Skeletal muscle satellite cell (primary cell): ENCODE data around the gene ATP10B.
"Not testable (repeated sequence)": the region's sequence is repeated elsewhere in the genome, so short reads cannot be mapped to it uniquely, and the experiment has no call there.

Source experiments
- H3K27me3 ChIP-seq: 2 replicates; pipeline ENCODE4 v1.7.0; 2013; ENCODE audit warnings: low read length; ENCODE audit not compliant: control insufficient read depth, insufficient read depth
- H3K36me3 ChIP-seq: 2 replicates; pipeline ENCODE4 v1.7.0; 2013; ENCODE audit warnings: mild to moderate bottlenecking, control low read depth, low read length; ENCODE audit not compliant: insufficient read depth
- H3K4me1 ChIP-seq: 2 replicates; pipeline ENCODE4 v1.7.0; 2013; ENCODE audit warnings: low read length; ENCODE audit not compliant: control insufficient read depth, insufficient read depth
- H3K4me2 ChIP-seq: 2 replicates; pipeline ENCODE4 v1.7.0; 2013; ENCODE audit warnings: mild to moderate bottlenecking, low read length
- H3K4me3 ChIP-seq: 2 replicates; pipeline ENCODE4 v1.7.0; 2013; ENCODE audit warnings: low read length
- H3K9ac ChIP-seq: 2 replicates; pipeline ENCODE4 v1.7.0; 2013; ENCODE audit warnings: mild to moderate bottlenecking, low read depth, low read length, moderate library complexity
- H3K9me3 ChIP-seq: replicated peaks from 2 replicates; pipeline ENCODE4 v1.7.0; 2013; ENCODE audit warnings: mild to moderate bottlenecking, control low read depth, low read length

ATP10B gene

DNA sequence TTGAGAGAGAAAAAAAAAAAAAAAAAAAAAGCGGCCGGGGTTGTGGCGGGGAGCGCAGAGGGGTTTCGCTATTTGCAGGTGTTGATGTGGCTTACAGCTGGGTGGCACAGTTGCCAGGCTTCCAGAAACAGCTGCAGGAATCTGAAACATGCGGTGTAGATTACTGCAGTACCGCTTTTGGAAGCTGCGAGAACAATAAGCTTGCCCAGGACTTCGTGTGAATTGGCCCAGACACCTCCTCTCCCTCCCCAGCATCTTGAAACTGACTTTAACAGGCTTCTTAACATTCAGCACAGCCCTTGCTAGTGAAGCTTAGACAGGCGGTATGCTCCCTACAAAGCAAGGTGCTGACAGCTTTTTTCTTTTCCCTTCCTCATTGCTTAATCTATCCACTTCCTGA, 104.0 kb downstream of the ATP10B start:
- no peaks in the 10 kb centered on the region for H3K4me1 ChIP-seq
- H3K27me3 ChIP-seq = no peaks in the 10 kb centered on the region
- no peak overlapping the region for H3K4me2 ChIP-seq
- no peak overlapping the region for H3K9ac ChIP-seq
- no peaks in the 10 kb centered on the region for H3K9me3 ChIP-seq
- H3K4me3 ChIP-seq = no peak overlapping the region
- H3K36me3 ChIP-seq = no peaks in the 10 kb centered on the region

DNA sequence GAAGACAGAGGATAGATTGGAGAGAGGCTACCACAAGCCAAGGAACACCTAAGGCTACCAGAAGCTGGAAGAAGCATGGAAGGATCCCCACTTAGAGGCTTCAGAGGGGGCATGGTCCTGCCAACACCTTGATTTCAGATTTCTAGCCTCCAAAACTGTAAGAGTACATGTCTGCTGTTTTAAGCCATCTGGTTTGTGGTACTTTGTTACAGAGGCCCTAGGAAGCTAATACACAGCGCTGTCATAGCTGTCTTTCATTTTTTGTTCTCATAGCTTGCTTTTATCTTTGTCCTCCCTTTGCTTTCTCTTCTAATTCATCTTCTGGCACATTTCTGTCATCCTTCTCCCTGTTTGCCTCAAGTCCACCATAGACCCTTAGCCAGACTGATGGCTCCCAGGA, 104.5 kb downstream of the ATP10B start:
- Histone ChIP-seq H3K4me3 (no peak overlapping the region), H3K4me1 (no peaks in the 10 kb centered on the region), H3K4me2 (no peak overlapping the region)

DNA sequence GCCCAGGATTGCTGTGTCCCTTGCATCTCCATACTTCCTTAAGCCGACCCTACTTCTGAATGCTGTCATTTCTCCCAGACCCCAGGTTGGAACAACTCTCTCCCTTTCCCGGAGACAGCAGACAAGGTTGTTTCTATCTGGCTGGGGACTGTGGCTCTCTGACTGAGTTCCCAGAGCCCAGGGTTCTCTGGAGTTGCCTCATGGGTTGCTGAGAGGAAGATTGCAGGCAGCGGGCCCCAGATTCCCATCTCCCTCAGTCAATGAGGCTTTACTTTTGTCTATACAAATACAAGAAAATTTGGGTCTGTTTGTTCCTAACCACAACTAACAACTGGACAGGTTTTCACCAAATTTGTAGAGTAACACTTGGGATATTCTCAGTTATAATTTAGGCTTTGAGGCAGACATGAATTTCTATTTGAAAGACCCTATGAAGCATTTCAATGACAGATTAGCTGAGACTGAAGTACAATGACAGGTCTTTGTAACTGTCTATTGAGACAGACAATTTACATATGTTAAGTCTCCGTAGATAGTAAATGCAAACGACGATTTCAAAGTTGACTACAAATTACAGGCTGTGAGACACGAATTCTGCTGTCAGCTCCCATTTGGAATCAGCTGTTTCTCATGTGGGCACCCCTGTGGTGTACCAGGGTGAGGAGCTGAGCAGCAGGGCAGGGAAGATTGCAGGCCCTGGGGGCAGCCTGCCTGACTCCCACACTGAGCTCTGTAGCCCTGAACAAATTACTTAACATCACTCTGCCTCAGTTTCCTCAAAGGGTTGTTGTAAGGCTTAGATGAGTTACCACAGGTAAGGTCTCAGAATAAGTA, 107.5 kb downstream of the ATP10B start:
- Histone ChIP-seq H3K4me3 (no peak overlapping the region), H3K4me1 (no peaks in the 10 kb centered on the region), H3K9me3 (no peaks in the 10 kb centered on the region), H3K4me2 (no peak overlapping the region), H3K9ac (no peak overlapping the region), H3K36me3 (no peaks in the 10 kb centered on the region), H3K27me3 (no peaks in the 10 kb centered on the region)

More for the DNA sequence above, 104.5 kb downstream of the ATP10B start:
- H3K27me3 ChIP-seq = no peaks in the 10 kb centered on the region
- no peak overlapping the region for H3K9ac ChIP-seq
- no peaks in the 10 kb centered on the region for H3K36me3 ChIP-seq
- H3K9me3 ChIP-seq = no peaks in the 10 kb centered on the region

DNA sequence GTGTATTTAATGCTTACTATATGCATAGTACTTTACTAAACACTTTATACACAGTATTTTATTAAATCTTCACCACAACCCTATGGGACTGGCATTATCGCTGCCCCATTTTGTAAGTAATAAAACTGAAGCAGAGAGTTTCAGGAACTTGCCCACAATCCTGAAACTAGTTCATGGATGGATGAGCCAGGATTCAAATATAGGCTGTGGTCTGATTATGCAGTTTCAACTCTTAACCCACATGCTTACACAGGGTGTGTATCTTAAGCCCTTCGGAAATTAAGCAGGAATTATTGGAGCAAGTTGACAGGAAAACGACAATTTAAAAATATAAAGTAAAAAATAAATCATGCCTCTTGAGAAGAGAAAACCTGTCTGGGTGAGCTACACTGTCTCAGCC, 109.0 kb downstream of the ATP10B start:
- H3K9ac ChIP-seq = no peak overlapping the region
- H3K4me1 ChIP-seq = no peaks in the 10 kb centered on the region
- no peak overlapping the region for H3K4me2 ChIP-seq
- H3K4me3 ChIP-seq = no peak overlapping the region
- H3K36me3 ChIP-seq = no peaks in the 10 kb centered on the region
- H3K27me3 ChIP-seq = no peaks in the 10 kb centered on the region
- H3K9me3 ChIP-seq = no peaks in the 10 kb centered on the region

DNA sequence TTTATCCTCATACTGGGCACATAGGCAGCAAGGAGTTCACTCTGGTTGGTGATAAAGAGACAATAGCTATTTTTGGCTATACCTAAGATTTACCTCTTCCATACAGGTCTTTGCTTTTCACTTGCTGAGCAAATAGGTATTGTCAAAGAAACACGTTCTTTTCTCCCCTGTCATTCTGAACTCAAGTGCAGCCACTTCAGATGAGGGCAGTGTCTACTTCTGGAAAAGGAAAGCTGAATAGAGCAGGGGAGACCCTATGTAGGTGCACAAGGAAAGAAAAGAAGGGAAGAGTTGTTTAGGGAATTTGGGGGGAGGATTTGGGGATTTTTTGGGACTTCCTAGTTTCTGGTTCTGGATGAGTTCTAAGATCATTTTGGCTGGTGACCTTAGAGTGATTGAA, 109.6 kb downstream of the ATP10B start:
- no peaks in the 10 kb centered on the region for H3K36me3 ChIP-seq
- H3K9me3 ChIP-seq = no peaks in the 10 kb centered on the region
- no peak overlapping the region for H3K4me3 ChIP-seq
- no peak overlapping the region for H3K9ac ChIP-seq
- no peaks in the 10 kb centered on the region for H3K4me1 ChIP-seq
- no peak overlapping the region for H3K4me2 ChIP-seq
- H3K27me3 ChIP-seq = no peaks in the 10 kb centered on the region

DNA sequence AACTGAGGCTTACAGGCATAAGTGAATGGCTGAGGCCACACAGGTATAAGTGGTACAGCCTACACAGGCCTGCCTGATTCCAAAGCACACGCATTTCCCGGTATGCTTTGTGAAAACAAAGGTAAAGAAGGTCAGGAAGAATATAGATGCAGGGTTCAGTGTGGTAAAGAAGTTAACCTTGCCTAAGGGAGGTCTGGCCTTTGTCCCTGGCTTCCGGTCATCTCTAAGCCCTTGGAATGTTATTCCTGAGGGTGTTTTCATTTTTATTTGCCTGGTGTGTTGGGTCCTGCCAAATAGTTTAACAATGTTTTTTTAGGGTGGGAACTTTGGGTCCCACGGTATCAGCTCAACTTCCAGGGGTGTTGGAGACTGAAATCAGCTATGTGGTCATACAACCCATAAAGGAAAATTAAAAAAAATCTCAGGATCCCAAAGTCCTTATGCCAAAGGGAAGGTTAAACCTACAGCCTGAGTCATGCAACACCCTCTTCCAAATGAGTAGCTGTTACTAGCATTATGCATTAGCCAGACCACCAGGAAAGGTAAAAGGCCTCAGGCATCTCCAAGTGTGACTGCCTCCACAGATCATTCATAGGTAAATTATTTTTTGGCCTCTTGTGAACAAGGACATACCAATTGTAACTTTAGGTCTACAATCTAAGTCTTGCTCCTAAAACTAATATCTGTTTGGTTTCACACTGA, 124.6 kb downstream of the ATP10B start:
- Histone ChIP-seq H3K9me3 (peaks cover 8% of the 10 kb centered on the region), H3K27me3 (no peaks in the 10 kb centered on the region), H3K36me3 (no peaks in the 10 kb centered on the region), H3K4me1 (no peaks in the 10 kb centered on the region), H3K4me2 (no peak overlapping the region), H3K9ac (no peak overlapping the region), H3K4me3 (no peak overlapping the region)

DNA sequence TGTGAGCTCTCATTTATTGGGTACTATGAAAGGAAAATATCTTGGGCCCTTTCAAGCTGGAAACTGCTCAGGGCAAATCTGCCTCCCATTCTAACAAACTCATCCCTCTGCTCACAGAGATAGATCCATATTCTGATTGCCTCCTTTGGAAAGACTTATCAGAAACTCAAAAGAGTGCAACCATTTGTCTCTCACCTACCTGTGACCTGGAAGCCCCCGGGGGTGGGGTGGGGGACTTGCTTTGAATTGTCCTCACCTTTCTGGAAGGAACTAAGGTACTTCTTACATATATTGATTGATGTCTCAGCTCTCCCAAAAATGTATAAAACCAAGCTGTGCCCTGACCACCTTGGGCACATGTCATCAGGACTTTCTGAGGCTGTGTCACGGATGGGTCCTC, 125.3 kb downstream of the ATP10B start:
- H3K4me1 ChIP-seq = no peaks in the 10 kb centered on the region
- H3K27me3 ChIP-seq = no peaks in the 10 kb centered on the region
- no peak overlapping the region for H3K9ac ChIP-seq
- H3K36me3 ChIP-seq = no peaks in the 10 kb centered on the region
- H3K4me3 ChIP-seq = no peak overlapping the region
- peaks cover 8% of the 10 kb centered on the region for H3K9me3 ChIP-seq
- no peak overlapping the region for H3K4me2 ChIP-seq

DNA sequence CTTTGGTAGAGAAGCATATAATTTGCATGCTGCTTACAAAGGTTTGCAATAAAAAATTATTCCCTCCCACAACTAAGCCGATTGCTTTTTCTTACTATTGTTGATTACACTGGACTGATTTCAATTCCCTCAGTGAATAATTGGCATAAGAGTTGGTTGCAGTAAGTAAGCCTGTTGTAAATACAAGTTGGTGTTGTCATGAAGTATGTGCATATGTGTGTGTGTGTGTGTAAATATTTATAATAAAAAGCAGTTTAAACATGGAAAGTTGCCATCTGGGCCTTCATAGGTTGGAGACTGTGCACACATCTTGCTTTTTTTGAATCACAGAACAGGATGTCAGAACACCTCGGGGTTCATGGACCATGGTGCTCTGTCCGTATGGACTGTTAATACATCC, 131.2 kb downstream of the ATP10B start:
- Histone ChIP-seq H3K9ac (no peak overlapping the region), H3K4me3 (no peak overlapping the region), H3K9me3 (peaks cover 4% of the 10 kb centered on the region), H3K27me3 (no peaks in the 10 kb centered on the region), H3K36me3 (no peaks in the 10 kb centered on the region), H3K4me1 (no peaks in the 10 kb centered on the region), H3K4me2 (no peak overlapping the region)

DNA sequence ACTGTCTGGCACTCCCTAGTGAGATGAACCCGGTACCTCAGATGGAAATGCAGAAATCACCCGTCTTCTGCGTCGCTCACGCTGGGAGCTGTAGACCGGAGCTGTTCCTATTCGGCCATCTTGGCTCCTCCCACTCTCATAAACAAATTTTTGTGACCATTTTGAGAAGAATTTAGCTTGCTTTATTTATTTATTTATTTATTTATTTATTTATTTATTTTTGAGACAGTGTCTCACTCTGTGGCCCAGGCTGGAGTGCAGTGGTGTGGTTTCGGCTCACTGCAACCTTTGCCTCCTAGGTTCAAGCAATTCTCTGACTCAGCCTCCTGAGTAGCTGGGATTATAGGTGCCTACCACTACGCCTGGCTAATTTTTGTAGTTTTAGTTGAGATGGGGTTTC, 136.5 kb downstream of the ATP10B start:
- H3K4me1 ChIP-seq, H3K27me3 ChIP-seq, H3K9ac ChIP-seq, H3K4me3 ChIP-seq, H3K4me2 ChIP-seq, H3K36me3 ChIP-seq, H3K9me3 ChIP-seq: not testable (repeated sequence)

DNA sequence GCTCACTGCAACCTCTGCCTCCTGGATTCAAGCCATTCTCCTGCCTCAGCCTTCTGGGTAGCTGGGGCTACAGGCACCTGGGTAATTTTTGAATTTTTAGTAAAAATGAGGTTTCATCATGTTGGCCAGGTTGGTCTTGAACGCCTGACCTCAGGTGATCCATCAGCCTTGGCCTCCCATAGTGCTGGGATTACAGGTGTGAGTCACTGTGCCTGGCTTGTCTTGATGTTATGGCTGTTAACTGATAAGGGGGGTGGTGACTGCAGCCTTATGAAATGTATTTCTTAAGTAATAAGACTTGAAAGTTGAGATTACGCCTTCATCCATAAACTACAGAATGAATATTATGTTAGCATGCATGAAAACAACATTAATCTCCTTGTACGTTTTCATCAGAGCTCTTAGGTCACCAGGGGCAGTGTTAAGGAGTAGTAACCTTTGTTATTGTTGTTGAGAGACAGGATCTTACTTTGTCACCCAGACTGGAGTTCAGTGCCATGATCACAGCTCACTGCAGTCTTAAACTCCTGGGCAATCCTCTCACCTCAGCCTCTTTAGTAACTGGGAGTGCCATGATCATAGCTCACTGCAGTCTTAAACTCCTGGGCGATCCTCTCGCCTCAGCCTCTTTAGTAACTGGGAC, 148.3 kb downstream of the ATP10B start:
- H3K4me2 ChIP-seq = no peak overlapping the region
- no peaks in the 10 kb centered on the region for H3K27me3 ChIP-seq
- no peaks in the 10 kb centered on the region for H3K4me1 ChIP-seq
- no peak overlapping the region for H3K9ac ChIP-seq
- H3K9me3 ChIP-seq = peaks cover 5% of the 10 kb centered on the region
- H3K36me3 ChIP-seq = no peaks in the 10 kb centered on the region
- no peak overlapping the region for H3K4me3 ChIP-seq

DNA sequence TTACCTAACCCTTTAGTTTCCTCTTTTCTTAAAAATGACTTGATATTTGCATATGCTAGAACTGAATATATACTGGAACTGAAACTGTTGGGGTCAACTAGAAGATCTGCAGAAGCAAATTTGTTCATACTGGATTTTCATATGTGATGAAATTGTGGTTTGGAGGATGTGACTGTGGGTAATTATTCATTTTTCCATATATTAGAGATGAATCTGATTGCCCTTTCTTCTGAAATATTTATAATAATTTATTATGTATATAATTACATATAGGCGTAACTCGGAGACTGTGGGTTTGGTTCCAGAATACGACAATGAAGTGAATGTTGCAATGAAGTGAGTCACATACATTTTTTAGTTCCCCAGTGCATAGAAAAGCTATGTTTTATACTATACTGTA, 149.1 kb downstream of the ATP10B start:
- H3K36me3 ChIP-seq = no peaks in the 10 kb centered on the region
- H3K9me3 ChIP-seq = peaks cover 5% of the 10 kb centered on the region
- no peaks in the 10 kb centered on the region for H3K27me3 ChIP-seq
- H3K4me1 ChIP-seq = no peaks in the 10 kb centered on the region
- no peak overlapping the region for H3K9ac ChIP-seq
- H3K4me3 ChIP-seq = no peak overlapping the region
- H3K4me2 ChIP-seq = no peak overlapping the region
